GM21526 (cell line): ENCODE measurements around the gene DTHD1.

Source experiments
- ATAC-seq: cut with Tn5 transposase; IDR thresholded peaks from one replicate; pipeline ENCODE4 v1.9.1; 2021; ENCODE audit warnings: moderate library complexity; ENCODE audit not compliant: unreplicated experiment, low FRiP score

DTHD1 gene

GRCh38 chr4:36338973-36339372 lies 57.6 kb downstream of the DTHD1 start:
- ATAC-seq = no peak

GRCh38 chr4:36341936-36342335 lies 60.5 kb downstream of the DTHD1 start:
- no peak for ATAC-seq

GRCh38 chr4:36343501-36344175 lies 62.2 kb downstream of the DTHD1 start:
- ATAC-seq = no peak

- peak; percentile 72 for ATAC-seq
Measured at GRCh38 chr4:36348403-36348938, 67.1 kb downstream of the DTHD1 start.

GRCh38 chr4:36349938-36350549 lies 68.6 kb downstream of the DTHD1 start:
- ATAC-seq = no peak

GRCh38 chr4:36351082-36351666 lies 69.8 kb downstream of the DTHD1 start:
- ATAC-seq = peak; percentile 69

- no peak for ATAC-seq
Measured at GRCh38 chr4:36353998-36354397, 72.6 kb downstream of the DTHD1 start.

GRCh38 chr4:36358173-36358572 lies 76.8 kb downstream of the DTHD1 start:
- ATAC-seq = no peak

GRCh38 chr4:36360755-36361154 lies 79.3 kb downstream of the DTHD1 start:
- no peak for ATAC-seq

- no peak for ATAC-seq
Measured at GRCh38 chr4:36363024-36363423, 81.6 kb downstream of the DTHD1 start.

GRCh38 chr4:36374836-36375511 lies 93.6 kb downstream of the DTHD1 start:
- no peak for ATAC-seq

GRCh38 chr4:36385951-36386571 lies 104.6 kb downstream of the DTHD1 start:
- ATAC-seq = peak; percentile 84

GRCh38 chr4:36386691-36387090 lies 105.3 kb downstream of the DTHD1 start:
- ATAC-seq = no peak

GRCh38 chr4:36388710-36389109 lies 107.3 kb downstream of the DTHD1 start:
- ATAC-seq = no peak

- no peak for ATAC-seq
Measured at GRCh38 chr4:36391411-36391810, 110.0 kb downstream of the DTHD1 start.

GRCh38 chr4:36392024-36392423 lies 110.6 kb downstream of the DTHD1 start:
- no peak for ATAC-seq

GRCh38 chr4:36392916-36393315 lies 111.5 kb downstream of the DTHD1 start:
- no peak for ATAC-seq
